Measurements from ENCODE around the gene UGT1A8.

- TF ChIP-seq CTCF (IDR thresholded peaks at IDR 0.05), result no peak
- TF ChIP-seq EZH2 (IDR thresholded peaks at IDR 0.05; ENCODE audit: borderline replicate concordance, insufficient read depth, low read depth, low read length, poor library complexity, severe bottlenecking), result no peak
These were observed 10.0 kb downstream of the UGT1A8 start for GRCh38 chr2:233627331-233628025.

Data from B cell (primary cell).